Activated CD8-positive, alpha-beta memory T cell treated with anti-CD3 and anti-CD28 coated beads for 4 hours (primary cell): ENCODE data around the gene SLC8A1.

Experiments
- DNase-seq, 2 donors: peaks; one replicate each; pipeline ENCODE4 v3.0.0-alpha.2; 2020; ENCODE audit warnings: low read depth in 2 of 2

Gene SLC8A1

GRCh38 chr2:40421631-40422297, 30.1 kb downstream of the SLC8A1 start:
- no peak for DNase-seq

- DNase-seq: no peak
These were observed 31.4 kb downstream of the SLC8A1 start for GRCh38 chr2:40420478-40420877.

GRCh38 chr2:40419364-40419762, 32.5 kb downstream of the SLC8A1 start:
- DNase-seq: no peak

DNA sequence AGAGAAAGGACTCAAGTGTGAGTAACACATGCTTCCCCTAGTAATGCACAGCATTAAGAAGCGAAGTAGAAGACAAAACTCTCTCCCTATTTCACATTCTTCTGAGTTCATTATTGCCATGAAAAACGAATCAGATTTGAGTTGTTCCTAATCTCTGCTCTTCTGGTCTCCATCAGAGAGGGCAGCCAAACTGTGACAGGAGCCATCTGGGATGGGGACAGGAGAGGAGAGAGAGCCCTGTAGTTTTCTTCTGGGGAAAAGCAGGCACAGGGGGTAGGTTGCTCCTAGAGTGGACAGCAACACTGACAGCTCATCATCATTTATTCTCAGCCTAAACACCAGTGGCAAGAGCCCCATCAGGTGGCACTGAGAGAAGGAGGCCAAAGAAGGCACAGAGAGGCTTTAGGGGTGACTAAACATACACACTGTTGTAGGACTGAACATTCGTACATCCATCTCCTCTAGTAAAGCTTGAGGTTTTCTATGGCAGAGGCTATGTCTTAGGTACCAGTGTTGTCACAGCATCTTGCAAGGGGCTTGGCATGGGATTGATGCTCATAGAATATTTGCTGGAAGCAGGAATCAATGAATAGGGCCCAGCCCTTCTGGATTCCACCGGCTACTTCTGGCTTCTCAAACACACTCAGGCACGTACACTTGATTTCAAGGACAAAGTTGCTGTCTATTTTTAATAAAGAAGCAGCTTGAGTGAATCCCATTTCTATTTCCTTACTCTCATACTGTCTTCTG, 33.1 kb downstream of the SLC8A1 start:
- no peak for DNase-seq

GRCh38 chr2:40416486-40416885, 35.4 kb downstream of the SLC8A1 start:
- DNase-seq: no peak

DNA sequence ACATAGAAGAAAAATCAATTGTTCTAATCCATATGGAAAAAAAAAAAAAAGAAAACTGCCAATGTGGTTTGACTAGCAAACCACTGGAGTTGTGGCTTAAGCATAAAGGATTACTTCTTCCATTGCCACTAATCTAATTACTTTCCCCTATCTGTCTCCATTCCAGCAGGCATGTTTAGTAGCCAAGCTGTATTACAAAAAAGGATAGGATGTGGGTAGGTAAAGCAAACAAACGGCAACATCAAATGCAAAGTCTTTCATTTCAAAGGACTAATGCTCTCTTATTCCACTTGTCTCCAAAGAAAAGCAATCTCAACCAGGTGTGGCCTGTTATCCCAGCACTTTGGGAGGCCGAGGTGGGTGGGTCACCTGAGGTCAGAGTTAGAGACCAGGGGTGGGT, 36.5 kb downstream of the SLC8A1 start:
- no peak for DNase-seq

DNA sequence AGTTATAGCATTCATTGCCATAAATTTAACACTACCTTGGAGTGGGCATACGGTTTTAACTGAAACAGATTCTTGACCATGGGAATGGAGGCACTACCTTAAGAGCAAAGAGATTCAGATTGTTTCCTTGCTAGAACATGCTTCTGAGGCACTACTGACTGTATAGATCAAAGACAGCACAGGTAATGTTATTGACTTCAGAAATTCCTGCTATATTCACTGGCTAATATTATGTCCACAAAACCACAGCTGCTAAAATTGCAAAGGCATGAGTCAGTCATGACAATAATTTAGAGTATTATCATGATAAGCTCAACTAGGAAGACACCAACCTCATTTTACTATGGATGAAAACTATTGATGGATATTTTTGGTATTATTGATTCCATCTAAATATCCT, 39.4 kb downstream of the SLC8A1 start:
- DNase-seq: no peak

DNA sequence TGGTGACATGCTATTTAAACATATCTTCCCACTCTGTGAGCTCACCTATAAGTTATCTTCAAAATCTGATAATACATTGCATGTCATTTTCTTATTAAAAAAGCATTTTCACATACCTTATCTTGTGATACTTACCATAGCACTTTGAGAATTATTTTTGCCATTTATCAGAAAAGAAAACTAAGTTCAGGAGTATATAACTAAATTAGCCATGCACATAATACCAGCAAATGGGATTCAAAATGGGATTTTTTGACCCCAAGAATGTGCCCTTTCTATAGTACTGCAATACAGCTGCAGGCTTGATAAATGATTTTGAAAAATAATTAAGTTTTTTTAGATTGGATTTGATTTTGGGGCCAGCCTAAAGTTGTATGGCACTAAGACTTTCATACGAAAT, 41.2 kb downstream of the SLC8A1 start:
- no peak for DNase-seq

DNA sequence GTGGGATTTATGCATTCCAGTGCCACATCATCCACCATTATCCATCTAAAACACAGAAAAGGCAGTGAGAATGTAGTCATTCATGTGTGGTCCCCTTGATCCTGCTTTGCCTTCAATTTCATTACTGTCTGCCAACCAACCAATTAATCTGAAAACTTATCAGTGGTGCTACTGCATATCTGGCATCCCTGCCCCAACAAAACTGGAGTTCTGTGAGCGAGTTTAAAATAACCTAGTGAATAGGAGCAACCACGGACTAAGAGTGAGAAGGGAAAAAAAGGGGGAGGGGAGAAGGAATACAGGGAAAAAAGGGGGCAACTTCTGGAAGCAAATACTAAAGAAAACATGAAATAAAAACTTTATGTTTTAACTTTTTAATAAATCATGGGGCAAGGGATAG, 42.2 kb downstream of the SLC8A1 start:
- DNase-seq: no peak

DNA sequence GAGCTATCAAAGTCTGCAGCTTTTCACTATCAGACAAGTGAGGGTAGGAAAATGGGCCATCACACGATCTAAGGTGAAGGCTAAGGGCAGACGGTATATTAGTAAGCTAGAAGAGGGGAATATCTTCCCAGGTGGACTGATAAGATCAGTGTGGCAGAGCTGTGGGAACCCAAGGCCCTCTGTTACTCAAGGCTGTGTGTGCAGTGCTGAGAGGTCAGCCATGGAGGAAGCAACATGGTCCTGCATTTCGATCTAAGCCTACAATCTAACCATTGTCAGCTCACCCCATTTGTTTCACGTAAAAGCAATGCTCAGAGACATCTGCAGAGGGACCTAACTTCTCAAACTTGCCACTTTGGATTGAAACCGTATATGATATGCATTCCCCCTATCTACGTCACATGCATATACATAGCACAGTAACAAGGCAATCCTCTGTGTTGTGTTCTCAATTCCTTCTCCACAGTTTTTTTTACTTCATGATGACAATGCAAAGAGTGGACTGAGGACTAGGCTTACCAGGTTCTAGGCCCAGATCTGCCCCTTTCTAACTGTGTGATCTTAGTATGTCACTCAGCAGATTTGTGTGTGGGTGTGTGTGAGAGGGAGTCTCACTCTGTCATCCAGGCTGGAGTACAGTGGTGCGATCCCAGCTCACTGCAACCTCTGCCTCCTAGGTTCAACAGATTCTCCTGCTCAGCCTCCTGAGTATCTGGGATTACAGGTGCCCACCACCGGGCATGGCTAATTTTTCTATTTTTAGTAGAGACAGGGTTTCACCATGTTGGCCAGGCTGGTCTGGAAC, 45.2 kb downstream of the SLC8A1 start:
- DNase-seq: no peak

DNA sequence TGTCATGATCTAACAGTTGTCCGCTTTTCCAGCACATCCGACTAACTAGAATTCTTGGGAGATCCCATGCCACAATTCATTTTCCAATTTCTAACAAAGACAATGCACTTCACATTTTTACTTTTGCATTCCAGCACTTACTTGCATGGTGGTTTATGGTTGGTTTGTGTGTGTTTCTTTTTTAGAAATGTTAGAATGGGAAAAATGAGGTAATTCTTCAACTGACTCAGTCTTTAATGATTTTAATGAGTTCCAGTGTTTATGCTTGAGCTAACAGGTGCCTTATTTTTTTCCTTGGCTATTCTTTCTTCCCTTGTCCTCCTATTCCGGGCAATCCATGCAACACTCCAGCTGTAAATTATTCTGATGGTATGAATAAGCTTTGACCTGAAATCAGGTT, 46.4 kb downstream of the SLC8A1 start:
- DNase-seq: no peak

GRCh38 chr2:40404517-40404916, 47.4 kb downstream of the SLC8A1 start:
- DNase-seq: no peak

GRCh38 chr2:40403233-40403836, 48.6 kb downstream of the SLC8A1 start:
- DNase-seq: no peak

GRCh38 chr2:40401896-40402295, 50.0 kb downstream of the SLC8A1 start:
- DNase-seq: no peak

- DNase-seq: no peak
These were observed 51.4 kb downstream of the SLC8A1 start for GRCh38 chr2:40400336-40400953.

DNA sequence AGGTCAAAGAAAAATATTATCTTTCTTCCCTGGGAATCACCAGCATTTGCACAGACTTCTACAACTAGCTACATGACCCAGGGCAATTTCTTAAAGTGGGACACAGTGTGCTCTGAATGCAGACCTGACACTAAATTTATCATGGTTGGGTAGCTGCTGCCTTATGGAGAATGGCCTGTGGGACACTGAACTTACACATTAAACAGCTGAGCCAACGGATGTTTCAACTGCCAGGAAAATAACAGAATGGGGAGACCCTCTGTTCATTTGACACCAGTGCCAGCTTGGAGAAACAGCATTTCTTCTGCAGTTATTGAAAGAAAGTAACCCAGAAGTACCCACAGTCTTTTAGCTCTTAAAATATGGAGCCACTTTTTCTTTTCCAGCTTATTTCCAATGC, 54.1 kb downstream of the SLC8A1 start:
- DNase-seq: no peak

DNA sequence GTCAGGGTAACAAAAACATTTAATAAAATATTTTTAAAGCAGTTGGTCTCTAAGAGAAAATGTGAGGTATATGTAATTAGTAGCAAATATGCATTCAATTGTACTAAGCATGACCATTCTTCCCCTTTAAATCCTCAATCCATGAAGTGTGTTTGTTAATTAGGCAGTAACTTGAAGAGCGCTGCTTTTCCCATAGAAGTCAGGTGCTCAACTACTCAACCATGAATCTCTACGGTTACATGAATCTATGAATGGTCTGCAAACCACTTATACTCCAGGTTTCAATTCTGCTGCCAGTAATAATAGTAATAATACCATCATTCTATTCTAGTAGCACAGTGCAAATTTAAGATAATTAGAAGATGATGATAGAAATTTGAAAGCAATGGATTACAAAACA, 55.8 kb downstream of the SLC8A1 start:
- DNase-seq: no peak

- DNase-seq: no peak
These were observed 56.5 kb downstream of the SLC8A1 start for GRCh38 chr2:40395169-40396073.

- no peak for DNase-seq
These were observed 57.3 kb downstream of the SLC8A1 start for GRCh38 chr2:40394597-40394996.

DNA sequence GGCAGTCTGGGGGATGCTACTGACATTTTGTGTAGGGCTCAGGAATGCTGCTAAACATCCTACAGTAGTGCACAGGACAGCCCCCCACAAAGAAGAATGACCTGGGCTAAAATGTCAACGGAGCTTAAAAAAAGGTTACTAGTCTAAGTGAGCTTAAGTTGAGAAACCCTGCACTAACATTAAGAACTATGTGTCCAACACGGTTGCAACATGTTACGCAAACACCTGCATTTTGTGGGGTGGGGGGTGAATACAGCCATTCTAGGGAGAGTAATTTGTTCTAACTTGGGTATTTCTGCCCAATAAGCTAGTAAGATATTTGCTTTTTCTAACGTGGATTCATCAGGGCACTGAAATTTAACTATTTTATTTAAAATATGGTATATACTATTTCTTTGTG, 57.9 kb downstream of the SLC8A1 start:
- no peak for DNase-seq

DNA sequence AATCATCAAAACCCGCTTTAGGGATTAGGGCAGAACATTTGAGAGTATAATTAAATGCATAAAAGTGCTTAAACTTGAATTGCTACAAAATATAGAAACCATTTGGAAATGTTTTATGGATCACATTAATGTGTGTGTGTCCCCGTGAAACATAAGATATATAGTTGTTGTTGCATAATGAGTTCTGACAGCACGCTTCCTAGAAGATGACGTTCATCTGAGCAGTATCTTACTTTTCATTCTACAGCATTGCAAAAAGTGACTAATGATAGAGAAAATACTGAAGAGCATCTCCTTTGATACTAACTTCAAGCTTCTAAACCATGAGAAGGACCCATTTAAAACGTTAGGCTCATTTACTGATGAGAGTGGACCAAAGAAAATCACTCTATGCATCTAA, 63.7 kb downstream of the SLC8A1 start:
- no peak for DNase-seq
